ENCODE measurements around the gene CEBPG.

Gene CEBPG

GRCh38 chr19:33422369-33423180 lies 49.1 kb downstream of the CEBPG start:
- DNase-seq (ENCODE audit: low read depth): no peak

- no peak for DNase-seq (ENCODE audit: low read depth)
These were observed 50.7 kb downstream of the CEBPG start for GRCh38 chr19:33424181-33424580.

GRCh38 chr19:33426621-33427361 lies 53.3 kb downstream of the CEBPG start:
- no peak for DNase-seq (ENCODE audit: low read depth)

GRCh38 chr19:33427801-33428626 lies 54.5 kb downstream of the CEBPG start:
- no peak for DNase-seq (ENCODE audit: low read depth)

- no peak for DNase-seq (ENCODE audit: low read depth)
These were observed 55.2 kb downstream of the CEBPG start for GRCh38 chr19:33428627-33429125.

- DNase-seq (ENCODE audit: low read depth): no peak
These were observed 56.6 kb downstream of the CEBPG start for GRCh38 chr19:33429891-33430673.

GRCh38 chr19:33430674-33431277 lies 57.3 kb downstream of the CEBPG start:
- DNase-seq (ENCODE audit: low read depth): peak; percentile 28

GRCh38 chr19:33432015-33432414 lies 58.5 kb downstream of the CEBPG start:
- no peak for DNase-seq (ENCODE audit: low read depth)

Measured in stimulated activated CD8-positive, alpha-beta memory T cell treated with anti-CD3 and anti-CD28 coated beads, Interleukin-12 subunit alpha, Interleukin-12 subunit beta, amount 100 ng/mL, for 1 hour (primary cell).